Activated CD4-positive, alpha-beta T cell treated with anti-CD3 and anti-CD28 coated beads for 36 hours (primary cell): Measurements from ENCODE around the gene FSTL4. TPM values are rescaled to one million over a fixed set of nuclear protein-coding genes. Genes with fewer than 3 reads are reported as not detected.

Experiments
- ATAC-seq: fragments of 200-7000 bp; cut with Tn5 transposase; one replicate; pipeline ENCODE4 v1.10.0; 2021; ENCODE audit warnings: mild to moderate bottlenecking, moderate library complexity
- CTCF ChIA-PET: fragments of 350-600 bp; sonication (Branson Sonifier 250); formaldehyde crosslinking; loops from one replicate; lab custom pipeline; 2021; ENCODE audit warnings: antibody characterized with exemption; lab: Charles Lee
- POLR2A ChIA-PET: fragments of 350-600 bp; sonication (Branson Sonifier 250); formaldehyde crosslinking; loops from one replicate; lab custom pipeline; 2021; ENCODE audit warnings: antibody characterized with exemption, inconsistent platforms; lab: Charles Lee
- DNase-seq: peaks from one replicate; pipeline ENCODE4 v3.0.0-alpha.2; 2020
- H3K27ac Mint-ChIP-seq: one replicate; pipeline ENCODE4 v1.8.0; 2021; ENCODE audit warnings: mixed read lengths
- H3K27me3 Mint-ChIP-seq: one replicate; pipeline ENCODE4 v1.8.0; 2021; ENCODE audit warnings: mixed read lengths
- H3K36me3 Mint-ChIP-seq: one replicate; pipeline ENCODE4 v1.8.0; 2021; ENCODE audit warnings: low read depth, mixed read lengths
- H3K4me1 Mint-ChIP-seq: one replicate; pipeline ENCODE4 v1.8.0; 2021; ENCODE audit warnings: mixed read lengths
- H3K4me3 Mint-ChIP-seq: one replicate; pipeline ENCODE4 v1.8.0; 2021; ENCODE audit warnings: mild to moderate bottlenecking, moderate library complexity, mixed read lengths
- H3K9me3 Mint-ChIP-seq: one replicate; pipeline ENCODE4 v1.8.0; 2021; ENCODE audit warnings: low read depth, mixed read lengths
- intact Hi-C, 2 experiments: fragments of 100-400 bp; cut with DNase I in 1 of 2; cut with micrococcal nuclease in 1 of 2; formaldehyde crosslinking; loops; one replicate each; pipeline versions ENCODE4 v1.14.2 to v1.15.1; 2022 to 2024; cut with DNase I, micrococcal nuclease
- total RNA-seq, 2 experiments: library from RNA; stranded (reverse); gene quantifications; one replicate each; pipeline ENCODE4 v1.2.3, GENCODE V29; 2021

Gene FSTL4
- total RNA-seq, 2 experiments from 2014 or later: not detected

- CTCF ChIA-PET: interaction anchor here (1.0 kb wide), 1 partner anchor 19 kb away, joined by 3 read pairs; no protein-coding TSS in a partner anchor
- no peaks in the 10 kb centered on the region for H3K9me3 Mint-ChIP-seq
Measured at GRCh38 chr5:133440467-133441115, 171.8 kb downstream of the FSTL4 start.

GRCh38 chr5:133439859-133440258 lies 172.5 kb downstream of the FSTL4 start:
- no peak overlapping the region for H3K4me3 Mint-ChIP-seq
- ATAC-seq (no peak), DNase-seq (no peak)
- no peaks in the 10 kb centered on the region for H3K4me1 Mint-ChIP-seq
- intact Hi-C loops: no loop called here
- no peak overlapping the region for H3K27ac Mint-ChIP-seq
- ChIA-PET CTCF (interaction anchor here (1.0 kb wide), 1 partner anchor 19 kb away, joined by 3 read pairs; no protein-coding TSS in a partner anchor), POLR2A (no interaction called here)
- no peaks in the 10 kb centered on the region for H3K9me3 Mint-ChIP-seq
- peaks cover 5% of the 10 kb centered on the region for H3K27me3 Mint-ChIP-seq
- no peaks in the 10 kb centered on the region for H3K36me3 Mint-ChIP-seq

More at GRCh38 chr5:133440467-133441115, 171.8 kb downstream of the FSTL4 start:
- intact Hi-C loops: no loop called here
- no peaks in the 10 kb centered on the region for H3K36me3 Mint-ChIP-seq
- POLR2A ChIA-PET: no interaction called here
- DNase-seq: no peak
- H3K4me3 Mint-ChIP-seq: no peak overlapping the region
- peaks cover 5% of the 10 kb centered on the region for H3K27me3 Mint-ChIP-seq
- no peaks in the 10 kb centered on the region for H3K4me1 Mint-ChIP-seq
- ATAC-seq: no peak
- no peak overlapping the region for H3K27ac Mint-ChIP-seq

GRCh38 chr5:133438487-133438886 lies 173.9 kb downstream of the FSTL4 start:
- H3K27ac Mint-ChIP-seq: no peak overlapping the region
- intact Hi-C loops: no loop called here

GRCh38 chr5:133434336-133434735 lies 178.0 kb downstream of the FSTL4 start:
- H3K9me3 Mint-ChIP-seq: no peaks in the 10 kb centered on the region
- peaks cover 5% of the 10 kb centered on the region for H3K27me3 Mint-ChIP-seq
- ChIA-PET CTCF (interaction anchor here (2.6 kb wide), 1 partner anchor 11 kb away, joined by 17 read pairs; no protein-coding TSS in a partner anchor), POLR2A (no interaction called here)
- intact Hi-C loops: no loop called here
- H3K4me3 Mint-ChIP-seq: no peak overlapping the region
- no peaks in the 10 kb centered on the region for H3K36me3 Mint-ChIP-seq
- no peaks in the 10 kb centered on the region for H3K4me1 Mint-ChIP-seq
- ATAC-seq (no peak), DNase-seq (no peak)
- H3K27ac Mint-ChIP-seq: no peak overlapping the region

More at GRCh38 chr5:133438487-133438886, 173.9 kb downstream of the FSTL4 start:
- Mint-ChIP-seq H3K9me3 (no peaks in the 10 kb centered on the region), H3K36me3 (no peaks in the 10 kb centered on the region), H3K27me3 (peaks cover 5% of the 10 kb centered on the region), H3K4me1 (no peaks in the 10 kb centered on the region), H3K4me3 (no peak overlapping the region)
- ChIA-PET POLR2A (no interaction called here), CTCF (no interaction called here)
- ATAC-seq: no peak
- no peak for DNase-seq

GRCh38 chr5:133433641-133434040 lies 178.7 kb downstream of the FSTL4 start:
- DNase-seq (no peak), ATAC-seq (no peak)
- ChIA-PET CTCF (interaction anchor here (1.3 to 2.6 kb wide), 2 partner anchors 9 to 10 kb away, joined by 3 to 17 read pairs; no protein-coding TSS in a partner anchor), POLR2A (no interaction called here)
- Mint-ChIP-seq H3K4me1 (no peaks in the 10 kb centered on the region), H3K4me3 (no peak overlapping the region), H3K9me3 (no peaks in the 10 kb centered on the region), H3K36me3 (no peaks in the 10 kb centered on the region), H3K27ac (no peak overlapping the region), H3K27me3 (peaks cover 5% of the 10 kb centered on the region)
- intact Hi-C loops: no loop called here

GRCh38 chr5:133432956-133433532 lies 179.3 kb downstream of the FSTL4 start:
- intact Hi-C loops: no loop called here

GRCh38 chr5:133431326-133431865 lies 180.9 kb downstream of the FSTL4 start:
- H3K36me3 Mint-ChIP-seq: no peaks in the 10 kb centered on the region

More at GRCh38 chr5:133432956-133433532, 179.3 kb downstream of the FSTL4 start:
- no peaks in the 10 kb centered on the region for H3K4me1 Mint-ChIP-seq
- no peak for ATAC-seq
- CTCF ChIA-PET: interaction anchor here (1.3 to 2.6 kb wide), 2 partner anchors 8 to 10 kb away, joined by 3 to 17 read pairs; no protein-coding TSS in a partner anchor
- H3K36me3 Mint-ChIP-seq: no peaks in the 10 kb centered on the region
- H3K27ac Mint-ChIP-seq: no peak overlapping the region
- no peak overlapping the region for H3K4me3 Mint-ChIP-seq
- no peaks in the 10 kb centered on the region for H3K9me3 Mint-ChIP-seq
- H3K27me3 Mint-ChIP-seq: peaks cover 3% of the 10 kb centered on the region
- DNase-seq: no peak
- POLR2A ChIA-PET: no interaction called here

GRCh38 chr5:133430095-133430494 lies 182.2 kb downstream of the FSTL4 start:
- Mint-ChIP-seq H3K4me3 (no peak overlapping the region), H3K4me1 (no peaks in the 10 kb centered on the region), H3K36me3 (no peaks in the 10 kb centered on the region), H3K9me3 (no peaks in the 10 kb centered on the region), H3K27me3 (no peaks in the 10 kb centered on the region), H3K27ac (no peak overlapping the region)
- DNase-seq (no peak), ATAC-seq (no peak)
- intact Hi-C loops: no loop called here
- POLR2A ChIA-PET: no interaction called here
- CTCF ChIA-PET: no interaction called here

More at GRCh38 chr5:133431326-133431865, 180.9 kb downstream of the FSTL4 start:
- intact Hi-C loops: no loop called here
- DNase-seq: no peak
- Mint-ChIP-seq H3K4me1 (no peaks in the 10 kb centered on the region), H3K4me3 (no peak overlapping the region), H3K9me3 (no peaks in the 10 kb centered on the region), H3K27ac (no peak overlapping the region), H3K27me3 (no peaks in the 10 kb centered on the region)
- ATAC-seq: no peak
- ChIA-PET POLR2A (no interaction called here), CTCF (interaction anchor here (0.5 kb wide), 1 partner anchor 590 kb away, joined by 3 read pairs; no protein-coding TSS in a partner anchor)

- Mint-ChIP-seq H3K9me3 (no peaks in the 10 kb centered on the region), H3K4me1 (peaks cover 2% of the 10 kb centered on the region), H3K27ac (no peak overlapping the region), H3K36me3 (no peaks in the 10 kb centered on the region), H3K27me3 (no peaks in the 10 kb centered on the region), H3K4me3 (no peak overlapping the region)
- intact Hi-C loops: loop anchor here in 1 of 2 experiments (10.0 kb wide), 1 partner anchor 516 kb away; no protein-coding TSS in a partner anchor
- no peak for DNase-seq
- CTCF ChIA-PET: interaction anchor here (0.6 to 1.2 kb wide), 3 partner anchors 9 to 331 kb away, joined by 3 to 4 read pairs (median 3); no protein-coding TSS in a partner anchor
- POLR2A ChIA-PET: no interaction called here
- no peak for ATAC-seq
Measured at GRCh38 chr5:133429046-133429445, 183.3 kb downstream of the FSTL4 start.

- Mint-ChIP-seq H3K4me3 (no peak overlapping the region), H3K27ac (no peak overlapping the region), H3K4me1 (peaks cover 9% of the 10 kb centered on the region), H3K36me3 (no peaks in the 10 kb centered on the region), H3K9me3 (no peaks in the 10 kb centered on the region), H3K27me3 (peaks cover 3% of the 10 kb centered on the region)
- ChIA-PET CTCF (interaction anchor here (1.2 kb wide), 1 partner anchor 141 kb away, joined by 4 read pairs; no protein-coding TSS in a partner anchor), POLR2A (no interaction called here)
- DNase-seq: no peak
- intact Hi-C loops: loop anchor here in 1 of 2 experiments (10.0 kb wide), 1 partner anchor 517 kb away; no protein-coding TSS in a partner anchor
- ATAC-seq: no peak
Measured at GRCh38 chr5:133428072-133428660, 184.2 kb downstream of the FSTL4 start.

GRCh38 chr5:133427121-133427777 lies 185.1 kb downstream of the FSTL4 start:
- no peak for DNase-seq
- Mint-ChIP-seq H3K27me3 (peaks cover 5% of the 10 kb centered on the region), H3K4me1 (peaks cover 9% of the 10 kb centered on the region), H3K27ac (no peak overlapping the region), H3K9me3 (no peaks in the 10 kb centered on the region), H3K4me3 (no peak overlapping the region), H3K36me3 (no peaks in the 10 kb centered on the region)
- no peak for ATAC-seq
- ChIA-PET POLR2A (no interaction called here), CTCF (no interaction called here)
- intact Hi-C loops: loop anchor here in 1 of 2 experiments (10.0 kb wide), 1 partner anchor 518 kb away; no protein-coding TSS in a partner anchor
